ENCODE measurements around the gene AURKAIP1. TPM values are rescaled to one million over a fixed set of nuclear protein-coding genes. Genes with fewer than 3 reads are reported as not detected.

AURKAIP1 gene
- total RNA-seq, 1 experiment from 2014 or later: 196 TPM

- Histone ChIP-seq H4K91ac (ENCODE audit: insufficient read length, low read depth, low read length) (no peak overlapping the region), H3K27ac (ENCODE audit: insufficient read length, low read depth, low read length) (no peak overlapping the region), H2AFZ (ENCODE audit: low read length) (no peak overlapping the region), H2BK15ac (ENCODE audit: low read depth, low read length) (no peak overlapping the region), H4K5ac (ENCODE audit: insufficient read length, low read depth, low read length) (no peak overlapping the region), H2BK12ac (ENCODE audit: insufficient read length, low read depth, low read length) (no peak overlapping the region), H4K20me1 (ENCODE audit: control insufficient read depth, insufficient read depth, insufficient read length) (no peaks in the 10 kb centered on the region), H2AK5ac (ENCODE audit: insufficient read length, low read length) (no peak overlapping the region), H4K8ac (replicated peaks; ENCODE audit: insufficient read length, low read depth, low read length) (no peak overlapping the region), H3K79me1 (ENCODE audit: insufficient read depth, low read depth, low read length, poor library complexity, severe bottlenecking) (no peaks in the 10 kb centered on the region), H3K27me3 (ENCODE audit: insufficient read depth, low read length) (no peaks in the 10 kb centered on the region), H2BK5ac (ENCODE audit: insufficient read length, low read length) (no peak overlapping the region), H3T11ph (ENCODE audit: low read length) (no peak overlapping the region), H2BK20ac (ENCODE audit: low read depth, low read length, poor library complexity, severe bottlenecking) (no peak overlapping the region), H3K4me1 (ENCODE audit: insufficient read depth, low read length) (peaks cover 2% of the 10 kb centered on the region; the same call in 1 of the 2 replicates), H3K18ac (ENCODE audit: insufficient read length, low read depth, low read length) (no peak overlapping the region), H3K23me2 (ENCODE audit: insufficient read length, low read depth, low read length, poor library complexity, severe bottlenecking) (no peaks in the 10 kb centered on the region), H3K14ac (ENCODE audit: insufficient read depth, low read length) (no peak overlapping the region), H3K4me2 (ENCODE audit: insufficient read depth, insufficient read length, low read length) (no peak overlapping the region), H2BK120ac (ENCODE audit: low read depth, low read length, poor library complexity, severe bottlenecking) (no peak overlapping the region), H3K9ac (ENCODE audit: extremely low read depth, insufficient read length, low read length) (no peak overlapping the region), H3K23ac (ENCODE audit: insufficient read length, low read depth, low read length) (no peak overlapping the region), H3K4ac (ENCODE audit: low read depth, low read length) (no peak overlapping the region), H3K9me3 (ENCODE audit: control insufficient read depth, low read depth, low read length) (peaks cover 20% of the 10 kb centered on the region), H3K56ac (ENCODE audit: insufficient read length, low read depth, low read length) (no peak overlapping the region), H3K79me2 (ENCODE audit: insufficient read depth, low read length) (no peaks in the 10 kb centered on the region)
- Mint-ChIP-seq H3K4me3 (no peak overlapping the region), H3K4me1 (peaks cover 12 to 21% of the 10 kb centered on the region in 2 experiments), H3K27me3 (ENCODE audit: low read depth) (peaks cover 34% of the 10 kb centered on the region), H3K9me3 (no peaks in the 10 kb centered on the region; a peak in 2 of 5 replicates), H3K36me3 (ENCODE audit: insufficient read depth in 1 of 3, low read depth in 3 of 3) (no peaks in the 10 kb centered on the region), H3K27ac (no peak overlapping the region; a peak in 1 of 7 replicates)
- peak; percentile 37 for DNase-seq
- no peak for TF ChIP-seq CTCF (conservative IDR thresholded peaks at IDR 0.05)
- WGBS (ENCODE audit: extremely low coverage, insufficient read length, low lambda C conversion rate): no CpG with 5 or more reads among the region's 14 CpGs
These were observed 10.7 kb downstream of the AURKAIP1 start for GRCh38 chr1:1364266-1364665.

All from H9 (cell line).